Activated CD8-positive, alpha-beta memory T cell treated with anti-CD3 and anti-CD28 coated beads, Interleukin-2, amount 50 U/mL, for 24 hours (primary cell): Measurements from ENCODE around the gene AKAP8L.
"Not testable (repeated sequence)": the region's sequence is repeated elsewhere in the genome, so short reads cannot be mapped to it uniquely, and the experiment has no call there.

Experiments used
- DNase-seq: peaks from one replicate; pipeline ENCODE4 v3.0.0-alpha.2; 2020; ENCODE audit errors: extremely low read depth

The AKAP8L gene

DNA sequence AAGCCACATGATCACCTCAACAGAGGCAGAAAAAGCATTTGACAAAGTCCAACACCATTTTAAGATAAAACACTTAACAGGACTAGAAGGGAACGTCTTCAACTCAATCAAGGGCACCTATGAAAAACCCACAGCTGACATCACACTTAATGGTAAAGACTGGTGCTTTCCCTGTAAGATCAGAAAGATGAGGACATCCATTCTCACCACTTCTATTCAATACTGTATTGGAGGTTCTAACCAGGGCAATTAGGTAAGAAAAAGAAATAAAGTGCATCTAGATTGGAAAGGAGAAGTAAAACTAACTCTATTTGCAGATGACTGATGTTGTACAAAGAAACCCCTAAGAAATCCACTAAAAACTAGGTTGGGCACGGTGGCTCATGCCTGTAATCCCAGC is 28.0 kb downstream of the AKAP8L start:
- no peak for DNase-seq

DNA sequence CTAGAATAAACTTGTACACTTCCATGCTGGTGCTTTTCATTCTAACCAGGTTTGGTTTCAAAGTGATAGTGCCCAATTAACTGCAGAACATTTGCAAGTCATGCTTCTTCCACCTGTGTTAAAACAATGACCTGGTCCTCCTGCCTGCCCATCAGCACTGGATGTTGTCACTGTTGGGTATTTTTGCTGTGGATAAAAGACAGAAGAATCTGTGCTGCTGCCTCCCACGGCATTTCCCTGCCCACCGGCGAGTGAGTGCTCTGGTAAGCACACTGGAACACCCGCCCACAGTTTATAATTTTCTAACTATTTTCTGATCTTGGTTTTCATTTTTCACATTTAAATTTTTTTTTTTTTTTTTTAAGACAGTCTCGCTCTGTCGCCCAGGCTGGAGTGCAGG is 36.9 kb downstream of the AKAP8L start:
- DNase-seq: no peak

DNA sequence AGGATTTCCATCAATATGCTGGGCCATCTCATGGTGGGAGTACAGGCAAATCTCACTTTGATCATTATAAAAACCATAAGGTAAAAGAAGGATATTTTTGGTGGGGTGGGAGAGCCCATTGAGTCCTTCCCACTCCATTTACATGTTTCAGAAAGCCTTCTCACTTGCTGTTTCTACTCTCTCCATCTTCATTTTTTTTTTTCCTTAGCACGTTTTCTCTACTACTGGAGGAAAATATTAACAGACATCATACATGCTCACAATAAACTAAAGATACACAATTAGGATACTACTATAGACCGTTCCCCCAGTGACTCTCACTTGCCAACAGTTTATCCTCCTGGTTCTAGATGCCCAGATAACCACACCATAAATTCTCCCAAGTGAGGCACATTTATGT is 37.4 kb downstream of the AKAP8L start:
- DNase-seq: no peak

DNA sequence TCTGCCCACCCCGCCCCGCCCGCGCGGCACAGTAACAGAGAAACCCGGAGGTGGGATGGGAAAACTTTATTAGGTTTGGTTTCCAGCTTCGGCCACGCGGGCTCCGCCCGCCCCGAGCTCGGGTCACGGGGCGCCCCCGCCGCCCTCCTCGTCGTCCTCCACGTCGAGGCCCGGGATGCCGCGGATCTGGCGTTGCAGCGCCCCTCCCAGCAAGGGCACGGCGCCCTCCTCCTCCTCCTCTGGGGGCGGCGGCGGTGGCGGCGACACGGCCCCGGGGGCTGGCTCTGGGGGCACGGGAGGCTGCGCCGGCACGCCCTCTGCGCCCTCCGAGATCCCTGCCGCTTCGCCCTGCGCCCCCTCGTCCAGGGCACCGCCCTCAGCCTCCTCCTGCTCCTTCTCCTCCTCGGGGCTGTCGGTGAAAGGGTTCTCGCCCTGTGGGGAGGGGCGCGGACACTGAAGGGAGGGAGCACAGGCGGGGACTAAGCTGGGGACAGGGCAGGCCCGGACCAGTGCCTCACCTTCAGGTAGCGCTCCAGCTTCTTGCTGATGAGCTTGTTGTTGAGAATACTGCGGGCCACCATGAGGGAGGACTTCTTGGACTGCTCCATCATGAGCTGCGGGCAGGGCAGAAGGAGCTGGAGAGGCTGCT is 38.7 kb downstream of the AKAP8L start:
- DNase-seq: no peak

DNA sequence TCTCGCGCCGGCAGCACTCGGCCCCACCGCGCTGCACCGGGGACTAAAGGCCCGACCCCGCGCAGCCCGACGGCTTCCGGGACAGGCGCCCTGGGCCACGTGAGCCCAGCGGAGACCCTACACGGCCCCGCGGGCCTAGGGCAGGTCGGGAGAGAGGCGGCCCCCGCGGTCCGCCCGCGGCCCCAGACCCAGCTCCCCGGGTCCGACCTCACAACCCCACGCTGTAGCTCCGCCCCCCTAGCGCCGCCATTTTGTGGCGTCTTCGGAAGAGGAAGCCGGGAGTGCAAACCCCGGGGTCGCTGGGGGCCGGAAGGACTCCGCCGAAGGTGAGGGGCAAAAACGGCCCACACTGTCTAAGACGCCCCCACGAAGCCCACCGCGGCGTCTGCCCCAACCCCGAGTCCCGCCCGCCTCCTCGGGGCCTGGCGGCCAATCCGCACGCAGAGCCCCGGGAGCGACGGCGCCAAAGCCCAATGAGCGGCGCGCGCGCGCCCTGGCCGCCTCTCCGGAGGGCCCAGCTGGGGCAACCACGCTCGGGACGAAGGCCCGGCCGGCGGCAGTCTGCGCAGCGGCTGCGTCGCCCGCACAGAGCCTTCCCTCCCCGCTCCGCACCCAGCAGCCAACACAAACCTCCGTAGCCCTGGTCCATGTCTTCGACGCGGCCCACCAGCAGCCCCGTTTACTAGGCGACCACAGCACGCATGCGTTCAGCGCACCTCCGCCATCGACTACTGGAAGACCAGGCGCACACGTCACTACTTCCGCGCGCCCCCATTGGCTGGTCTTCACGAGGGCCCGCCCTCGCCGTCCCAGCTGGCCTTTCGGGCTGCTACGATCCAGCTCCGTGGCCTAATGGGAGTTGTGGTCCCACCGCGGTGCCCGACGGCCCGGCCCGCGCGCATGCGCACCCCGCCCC is 39.4 kb downstream of the AKAP8L start, which contains the start of gene AKAP8:
AKAP8 (minus strand) TSS at position 705 of the 916 bp plus-strand sequence; CDS start at position 649, 56 bp downstream.
- DNase-seq: peak; percentile 93

DNA sequence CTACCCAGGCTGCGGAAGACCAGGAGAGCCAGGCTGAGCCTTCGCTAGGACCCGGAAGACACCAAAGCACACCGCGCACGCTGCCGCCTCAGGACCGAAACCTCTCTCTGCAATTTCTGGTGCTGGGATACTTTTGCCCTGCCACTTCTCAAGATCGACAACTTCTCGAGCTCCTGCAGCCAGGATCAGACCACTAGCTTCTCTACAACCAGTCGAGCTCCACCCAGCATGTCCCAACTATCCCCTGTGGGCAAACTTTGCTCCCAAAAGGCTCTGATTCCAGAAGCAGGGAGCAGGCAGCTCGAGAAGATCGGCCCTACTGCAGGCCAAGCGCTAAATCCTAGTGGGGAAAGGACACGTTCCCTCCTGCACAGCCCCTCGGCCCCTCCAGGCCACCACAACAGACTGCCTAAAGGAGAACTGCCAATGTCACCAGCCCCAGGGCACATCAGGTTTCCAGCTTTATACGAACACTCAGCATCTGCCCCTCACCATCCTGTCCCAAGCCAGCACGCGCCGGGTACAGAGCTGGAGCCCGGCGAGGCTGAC is 40.2 kb downstream of the AKAP8L start:
- DNase-seq: no peak

DNA sequence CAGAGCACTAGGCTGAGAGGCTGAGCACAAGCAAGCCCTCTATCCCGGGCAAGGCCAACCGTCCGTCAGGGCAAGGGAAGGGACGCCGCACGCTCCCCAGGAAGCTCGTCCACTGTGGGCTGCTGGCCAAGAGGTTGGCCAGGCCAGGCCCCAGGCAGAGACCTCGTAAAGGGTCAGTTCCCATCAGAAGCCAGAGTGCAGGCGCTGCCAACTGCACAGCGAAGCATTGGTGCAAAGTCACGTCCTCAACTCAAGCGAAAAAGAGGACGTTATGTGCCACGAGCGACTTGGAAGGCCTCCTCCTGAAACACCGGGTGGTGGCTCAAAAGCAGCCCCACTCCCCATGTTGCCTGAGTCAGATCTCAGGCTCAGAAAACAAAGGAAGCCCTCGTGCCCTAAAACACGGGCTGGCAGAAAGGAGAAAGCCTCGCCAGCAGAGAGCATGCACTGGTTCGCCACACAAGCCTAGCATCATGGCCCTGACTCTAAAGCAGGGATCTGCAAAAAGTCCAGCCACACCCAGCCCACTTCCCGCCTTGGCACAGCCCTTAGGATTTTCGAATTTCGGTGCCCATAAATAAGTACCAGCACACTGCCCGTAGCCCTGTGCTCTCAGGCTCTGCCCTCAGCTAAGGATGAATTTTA is 43.9 kb downstream of the AKAP8L start:
- no peak for DNase-seq

DNA sequence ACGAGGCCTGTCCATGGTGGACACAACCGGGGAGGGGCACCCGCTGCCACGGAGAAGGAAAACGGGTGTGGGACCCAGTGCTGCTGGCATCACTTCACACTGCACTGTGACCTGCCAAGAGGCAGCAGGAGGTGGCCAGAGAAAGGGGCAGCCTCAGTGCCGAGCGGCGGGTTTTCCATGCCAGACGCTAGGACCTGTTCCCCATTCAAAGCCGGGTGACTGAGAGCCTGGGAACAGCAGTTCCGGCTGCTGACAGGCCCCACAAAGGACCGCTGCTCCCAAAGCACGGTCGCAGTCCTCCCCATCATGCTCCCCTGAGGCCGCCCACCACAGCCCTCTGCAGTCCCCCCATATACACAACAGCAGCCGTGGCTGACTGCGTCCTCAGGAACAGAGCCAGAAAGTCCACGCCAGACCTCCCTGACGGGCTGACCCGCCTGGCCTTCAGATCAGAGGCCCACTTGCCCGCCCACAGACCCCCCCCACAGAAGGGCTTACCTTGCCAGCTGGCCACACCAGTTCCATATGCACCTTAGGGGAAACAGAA is 44.6 kb downstream of the AKAP8L start:
- no peak for DNase-seq

DNA sequence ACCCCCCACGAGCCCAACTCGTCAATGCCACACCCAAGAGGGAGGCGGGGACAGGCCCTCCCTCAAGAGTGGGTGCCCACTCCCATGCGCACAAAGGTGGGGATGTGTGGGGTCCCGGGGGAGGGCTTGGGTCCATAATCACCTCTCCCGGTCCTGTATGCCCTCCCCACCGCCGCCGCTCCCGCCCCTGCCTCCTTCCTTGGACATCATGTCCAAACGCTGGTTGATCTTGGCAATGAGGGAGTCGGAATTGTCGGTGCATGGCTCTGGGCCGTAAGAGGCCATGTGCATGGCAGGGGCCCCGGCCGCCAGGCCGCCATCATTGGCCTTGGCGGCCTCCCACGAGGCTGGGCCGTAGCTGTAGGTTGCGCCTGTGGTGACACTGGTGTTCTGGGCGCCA is 45.1 kb downstream of the AKAP8L start:
- DNase-seq: no peak

DNA sequence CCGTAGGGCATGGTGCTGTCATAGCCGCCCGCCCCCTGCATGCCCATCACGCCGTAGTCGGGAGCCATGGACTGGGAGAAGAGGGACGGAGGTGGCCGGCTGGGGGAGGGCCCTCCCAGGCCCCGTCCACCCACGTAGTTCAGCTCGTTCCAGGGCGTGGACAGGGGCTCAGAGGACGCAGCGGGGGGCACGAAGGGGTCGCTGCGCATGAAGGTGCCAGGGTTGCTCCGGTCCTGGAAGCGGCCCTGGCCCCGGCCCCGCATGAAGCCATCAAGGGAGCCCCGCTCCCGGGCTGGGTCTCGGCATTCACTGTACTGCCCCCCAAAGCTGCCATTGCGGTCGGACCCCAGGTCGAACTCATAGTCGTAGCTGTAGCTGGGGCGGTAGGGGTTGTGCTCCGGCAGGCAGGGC is 45.9 kb downstream of the AKAP8L start:
- no peak for DNase-seq

DNA sequence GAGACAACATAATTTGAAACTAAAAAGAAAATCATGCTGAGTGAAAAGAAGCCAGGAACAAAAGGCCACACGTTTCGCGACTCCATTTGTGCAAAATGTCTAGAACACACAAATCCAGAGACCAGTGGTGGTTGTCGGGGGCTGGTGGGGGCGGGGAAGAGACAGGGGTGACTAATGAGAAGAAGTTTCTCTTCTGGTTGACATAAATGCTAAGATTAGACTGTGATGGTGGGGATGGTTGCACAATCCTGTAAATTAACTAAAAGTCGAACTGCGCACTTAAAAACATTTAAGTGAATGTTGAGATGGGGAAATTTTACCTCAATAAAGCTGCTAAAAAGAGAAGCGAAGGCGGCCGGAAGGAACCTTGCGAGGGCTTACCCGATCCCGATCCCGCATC is 46.3 kb downstream of the AKAP8L start:
- no peak for DNase-seq

DNA sequence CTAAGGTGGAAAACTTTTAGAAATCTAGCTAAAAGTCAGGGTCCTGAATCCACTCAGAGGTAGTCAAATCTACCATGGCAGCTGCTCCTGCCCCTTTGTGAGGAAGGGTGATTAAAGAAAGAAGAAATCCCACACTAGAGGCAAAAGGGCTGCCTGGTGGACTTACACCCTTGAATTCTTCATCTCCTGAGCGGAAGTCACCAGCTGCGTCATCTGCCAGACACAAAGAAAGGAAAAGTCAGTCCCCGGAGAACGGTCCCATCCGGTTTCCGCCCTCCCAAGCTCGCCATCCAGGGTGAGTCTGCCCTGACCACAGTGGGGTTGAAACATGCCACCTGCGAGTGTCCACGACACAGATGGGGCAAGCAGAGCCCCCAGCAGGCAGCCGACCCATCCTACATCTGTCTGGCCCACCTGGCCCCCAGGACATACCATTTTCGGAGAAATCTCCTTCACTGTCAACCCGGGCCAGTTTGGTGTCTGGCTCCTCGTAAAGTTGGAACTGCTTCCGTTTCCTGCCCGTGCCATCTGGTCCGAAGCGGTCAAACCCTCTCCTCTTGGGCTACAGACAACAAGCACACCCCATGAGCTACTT is 46.9 kb downstream of the AKAP8L start:
- DNase-seq: no peak

DNA sequence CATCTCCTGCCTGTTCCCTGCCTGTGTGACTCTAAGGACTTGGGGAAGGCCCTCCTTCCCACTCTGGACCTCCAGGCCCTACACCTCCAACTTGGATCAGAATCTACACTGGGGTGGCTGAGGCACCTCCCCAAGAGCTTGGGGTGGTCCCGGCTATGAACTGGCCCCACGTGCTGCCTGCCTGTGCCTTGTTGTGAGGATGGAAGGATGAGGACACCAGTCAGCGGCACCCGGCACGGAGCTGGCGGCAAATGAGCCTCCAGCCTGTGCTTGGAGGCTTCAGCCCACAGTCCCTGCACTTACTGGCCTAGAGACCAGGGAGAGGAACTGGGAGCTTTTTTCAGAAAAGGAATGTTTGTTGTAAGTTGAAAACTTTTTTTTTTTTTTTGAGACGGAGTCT is 47.7 kb downstream of the AKAP8L start:
- no peak for DNase-seq

DNA sequence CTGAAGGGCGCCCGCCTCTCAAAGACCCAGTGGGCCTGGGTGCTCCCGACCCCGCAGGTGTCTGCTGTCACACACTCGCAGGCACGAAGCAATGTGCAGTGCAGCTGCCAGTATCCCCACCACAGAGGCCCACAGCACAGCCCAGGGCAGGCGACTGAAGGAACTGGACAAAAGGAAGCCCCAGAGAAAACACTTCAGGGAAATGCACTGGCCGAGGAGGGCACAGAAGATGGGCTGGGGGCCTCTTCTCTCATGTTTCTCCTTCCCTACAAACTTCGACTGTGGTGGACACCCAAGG is 49.2 kb downstream of the AKAP8L start:
- DNase-seq: no peak

DNA sequence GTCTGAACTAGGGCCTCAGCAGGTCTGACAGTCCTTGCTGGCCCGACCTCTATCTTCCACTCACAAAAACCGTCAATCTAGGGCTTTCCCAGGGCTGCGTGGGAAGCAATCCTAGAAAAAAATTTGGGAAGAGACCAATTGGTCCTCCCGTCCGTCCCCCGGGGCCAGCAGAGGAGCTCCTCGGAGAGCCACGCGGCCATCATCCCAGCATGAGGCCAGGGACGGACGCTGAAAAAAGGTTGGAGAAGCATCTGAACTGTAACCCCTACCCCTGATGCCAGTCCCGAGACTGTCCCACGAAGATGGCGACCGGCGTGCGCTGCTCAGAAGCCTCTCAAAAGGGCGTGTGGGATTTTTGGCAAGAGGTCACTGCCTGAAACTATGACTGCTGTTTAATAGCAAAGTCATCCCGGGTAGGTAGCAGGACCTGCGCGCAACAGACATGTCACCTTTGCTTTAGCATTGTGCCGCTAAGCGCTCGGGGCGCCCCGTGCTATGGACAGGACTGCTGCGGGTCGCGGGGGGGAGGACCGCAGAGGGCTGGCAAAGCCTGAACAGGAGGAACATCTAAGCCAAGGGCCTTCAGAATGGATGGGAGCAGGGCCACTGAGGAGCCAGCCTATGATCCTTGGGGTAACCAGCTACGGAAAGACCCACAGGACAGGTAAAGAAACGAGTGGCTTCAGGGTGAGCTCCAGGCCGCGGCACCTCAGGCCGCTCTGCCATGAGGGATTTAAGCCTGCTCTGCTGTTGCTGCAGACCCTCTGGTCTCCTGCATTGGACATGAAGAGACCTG is 49.8 kb downstream of the AKAP8L start:
- no peak for DNase-seq

DNA sequence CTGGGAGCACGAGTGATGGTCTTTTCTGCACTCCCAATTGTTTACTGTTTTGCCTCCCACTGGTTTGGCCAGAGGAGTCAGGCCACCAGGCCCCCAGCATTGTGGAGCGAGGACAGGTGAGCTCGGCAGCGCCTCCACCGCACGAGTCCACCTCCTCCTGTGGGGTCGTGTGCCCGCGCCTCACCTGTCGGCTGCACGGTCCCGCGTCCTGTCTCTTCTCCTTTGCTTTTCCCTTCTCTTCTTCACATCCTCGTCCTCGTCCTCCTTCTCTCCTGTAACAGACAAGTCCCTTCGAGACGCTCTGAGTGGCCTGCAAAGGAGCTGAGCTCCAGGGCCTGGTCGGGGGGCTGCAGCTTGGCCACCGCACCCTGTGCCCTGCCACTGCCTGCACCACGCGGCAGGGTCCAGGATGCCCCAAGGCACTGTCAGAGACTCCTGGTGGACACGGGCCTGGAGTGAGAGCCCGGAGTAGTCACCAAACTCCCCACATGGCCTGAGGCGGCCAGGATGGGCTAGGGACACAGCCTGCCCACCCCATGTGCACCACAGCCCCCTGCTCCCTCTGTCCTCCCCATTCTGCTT is 50.6 kb downstream of the AKAP8L start:
- no peak for DNase-seq

DNA sequence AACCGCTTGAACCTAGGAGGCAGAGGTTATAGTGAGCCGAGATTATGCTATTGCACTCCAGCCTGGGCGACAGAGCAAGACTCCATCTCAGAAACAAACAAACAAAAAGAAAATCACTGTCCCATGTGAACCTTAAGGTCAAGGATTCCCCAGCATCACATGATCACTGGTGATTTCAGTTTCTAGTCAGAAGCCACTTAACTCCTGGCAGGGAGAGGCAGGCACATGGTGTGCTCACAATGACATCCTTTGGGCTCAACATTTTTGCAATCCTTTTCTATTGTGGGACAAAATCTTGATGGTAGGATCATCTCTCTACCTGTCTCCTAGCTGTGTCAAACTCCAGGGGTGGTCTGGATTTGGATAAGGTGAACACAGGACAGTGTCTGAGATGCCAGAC is 51.3 kb downstream of the AKAP8L start:
- no peak for DNase-seq

DNA sequence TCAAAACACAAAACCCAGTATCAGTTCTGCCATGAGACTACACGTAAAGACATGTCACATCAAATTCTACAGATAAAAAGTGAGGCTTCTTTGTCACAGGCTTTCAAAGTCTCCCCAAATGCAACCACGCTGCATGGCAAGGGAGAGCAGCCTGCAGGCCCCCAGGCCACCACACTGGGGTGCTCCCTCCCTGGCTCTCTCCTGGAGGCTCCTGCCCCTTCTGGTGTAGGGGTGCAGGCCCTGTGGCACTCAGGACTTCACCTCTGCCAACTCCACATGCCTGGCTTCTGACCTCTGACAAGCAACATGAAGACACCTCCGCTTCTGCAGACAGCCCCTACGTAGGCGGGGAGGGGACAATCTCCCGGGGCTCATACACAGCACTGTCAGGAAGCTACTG is 53.5 kb downstream of the AKAP8L start:
- DNase-seq: no peak

DNA sequence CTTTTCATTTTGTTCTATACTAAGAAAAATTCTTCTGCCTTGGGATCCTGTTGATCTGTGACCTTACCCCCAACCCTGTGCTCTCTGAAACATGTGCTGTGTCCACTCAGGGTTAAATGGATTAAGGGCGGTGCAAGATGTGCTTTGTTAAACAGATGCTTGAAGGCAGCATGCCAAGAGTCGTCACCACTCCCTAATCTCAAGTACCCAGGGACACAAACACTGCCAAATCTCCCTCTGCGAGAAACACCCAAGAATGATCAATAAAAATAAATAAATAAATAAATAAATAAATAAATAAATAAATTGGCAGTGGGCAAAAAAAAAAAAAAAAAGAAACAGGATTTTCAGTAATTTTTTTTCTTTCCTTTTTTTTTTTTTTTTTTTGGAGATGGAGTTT is 55.0 kb downstream of the AKAP8L start:
- not testable (repeated sequence) for DNase-seq

DNA sequence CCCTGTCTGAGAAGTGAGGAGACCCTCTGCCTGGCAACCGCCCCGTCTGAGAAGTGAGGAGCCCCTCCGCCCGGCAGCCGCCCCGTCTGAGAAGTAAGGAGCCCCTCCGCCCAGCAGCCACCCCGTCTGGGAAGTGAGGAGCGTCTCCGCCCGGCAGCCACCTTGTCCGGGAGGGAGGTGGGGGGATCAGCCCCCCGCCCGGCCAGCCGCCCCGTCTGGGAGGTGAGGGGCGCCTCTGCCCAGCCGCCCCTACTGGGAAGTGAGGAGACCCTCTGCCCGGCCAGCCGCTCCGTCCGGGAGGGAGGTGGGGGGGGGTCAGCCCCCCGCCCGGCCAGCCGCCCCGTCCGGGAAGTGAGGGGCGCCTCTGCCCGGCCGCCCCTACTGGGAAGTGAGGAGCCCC is 55.7 kb downstream of the AKAP8L start:
- not testable (repeated sequence) for DNase-seq

DNA sequence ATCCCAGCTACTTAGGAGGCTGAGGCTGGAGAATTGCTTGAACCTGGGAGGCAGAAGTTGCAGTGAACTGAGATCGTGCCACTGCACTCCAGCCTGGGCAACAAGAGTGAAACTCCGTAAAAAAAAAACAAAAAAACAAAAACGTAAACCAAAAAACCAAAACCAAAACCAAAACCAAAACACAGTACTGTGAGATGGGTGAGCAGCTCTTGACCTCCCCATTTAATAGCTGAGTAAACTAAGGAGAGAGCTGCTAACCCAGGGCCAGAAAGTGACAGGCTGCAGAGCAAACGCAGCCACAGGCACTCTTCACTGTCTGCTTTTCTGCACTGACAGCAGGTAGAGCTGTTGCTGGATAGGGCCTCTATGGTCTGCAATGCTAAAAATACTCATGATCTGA is 58.8 kb downstream of the AKAP8L start:
- DNase-seq: not testable (repeated sequence)
